OCI-LY1 (cell line): ENCODE results near the gene AKAP9.

Source experiments
- CTCF ChIP-seq: fragments of 200-600 bp; sonication (generic), shearing (Covaris generic); IDR thresholded peaks from 2 replicates; pipeline ENCODE4 v1.5.1; 2017; ENCODE audit warnings: mild to moderate bottlenecking, antibody characterized with exemption, low read length, moderate library complexity, mixed read lengths
- EZH2 ChIP-seq: fragments of 200-600 bp; sonication (generic), shearing (Covaris generic); IDR thresholded peaks from 2 replicates; pipeline ENCODE4 v1.8.0; 2017; ENCODE audit warnings: borderline replicate concordance, mixed run types, mild to moderate bottlenecking, antibody characterized with exemption, low read length, moderate library complexity, mixed read lengths

GRCh38 chr7:92158660-92159575, 218.3 kb downstream of the AKAP9 start:
- TF ChIP-seq CTCF (no peak), EZH2 (no peak)
